Measurements from ENCODE around the gene EPHA1.

The EPHA1 gene

GRCh38 chr7:143363016-143363937, 45.4 kb downstream of the EPHA1 start:
- Histone ChIP-seq H3K79me2 (ENCODE audit: insufficient read depth, low read length) (no peaks in the 10 kb centered on the region), H3K27me3 (ENCODE audit: low read length) (no peaks in the 10 kb centered on the region), H3K9me3 (ENCODE audit: insufficient read depth, low read length) (no peaks in the 10 kb centered on the region), H3K36me3 (ENCODE audit: low read length) (no peaks in the 10 kb centered on the region), H2AFZ (ENCODE audit: low read depth, low read length, severe bottlenecking) (no peak overlapping the region), H3K9ac (ENCODE audit: low read length) (no peak overlapping the region), H3K27ac (ENCODE audit: low read depth, low read length) (no peak overlapping the region), H4K20me1 (ENCODE audit: low read depth, low read length) (no peaks in the 10 kb centered on the region), H3F3A (ENCODE audit: insufficient read depth) (no peaks in the 10 kb centered on the region), H3K4me2 (ENCODE audit: low read depth, low read length, poor library complexity, severe bottlenecking) (no peak overlapping the region), H3K9me2 (replicated peaks; ENCODE audit: insufficient read depth, low read length) (no peaks in the 10 kb centered on the region), H3K4me3 (ENCODE audit: insufficient read depth, low read length, poor library complexity, severe bottlenecking) (no peak overlapping the region)
- TF ChIP-seq EZH2phosphoT487 (conservative IDR thresholded peaks at IDR 0.05; ENCODE audit: low read length) (no peak), CTCF (IDR thresholded peaks at IDR 0.05; ENCODE audit: insufficient read depth, low read length, poor library complexity, severe bottlenecking) (no peak)

DNA sequence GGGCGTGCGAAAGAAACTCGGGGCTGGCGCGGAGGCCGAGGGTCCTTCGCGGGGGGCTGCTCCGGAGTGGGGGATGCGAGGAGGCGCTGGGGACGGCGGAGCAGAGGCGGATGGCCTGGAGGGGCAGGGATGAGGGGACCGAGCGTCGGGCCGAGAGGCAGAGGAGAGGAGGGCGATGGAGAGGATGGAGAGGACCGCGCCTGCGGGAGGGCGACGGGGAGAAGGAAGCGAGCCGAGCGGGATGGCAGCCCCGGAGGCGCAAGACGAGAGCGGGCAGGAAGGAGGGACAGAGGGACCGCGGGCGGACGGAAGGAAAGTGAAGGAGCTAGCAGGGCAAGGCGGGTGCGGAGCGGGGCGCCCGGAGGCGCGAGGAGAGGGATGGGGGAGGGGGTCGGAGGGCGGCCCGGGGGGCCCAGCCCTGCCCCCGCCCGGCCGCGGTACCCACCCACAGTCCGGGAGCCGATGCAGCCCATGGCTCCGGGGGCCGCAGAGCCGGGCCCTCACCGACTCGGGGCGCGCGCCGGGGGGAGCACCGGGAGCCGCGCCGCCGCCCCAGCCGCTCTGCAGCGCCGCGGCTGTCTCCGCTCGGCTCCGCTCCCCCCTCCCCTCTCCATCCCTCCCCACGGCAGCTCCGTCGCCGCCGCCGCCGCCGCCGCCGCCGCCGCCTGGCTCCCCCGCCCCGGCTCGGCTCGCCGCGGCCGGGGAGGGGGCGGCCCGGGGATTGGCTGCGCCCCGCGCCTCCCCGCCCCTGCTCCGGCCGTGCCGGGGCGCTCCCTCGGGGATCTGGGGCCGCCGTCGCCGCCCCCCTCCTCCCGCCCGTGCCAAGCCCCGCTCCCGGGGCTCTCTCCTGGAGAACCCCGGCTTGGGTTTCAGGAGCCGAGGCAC, 46.3 kb downstream of the EPHA1 start, which contains the start of gene FAM131B:
TSS of gene FAM131B (minus strand) at position 583 of the 885 bp plus-strand sequence. CDS start at position 473, 110 bp downstream.
- no peaks in the 10 kb centered on the region for H3F3A ChIP-seq (ENCODE audit: insufficient read depth)
- H3K27ac ChIP-seq (ENCODE audit: low read depth, low read length), result no peak within 1 kb of the TSS
- no peak within 1 kb of the TSS for H3K9ac ChIP-seq (ENCODE audit: low read length)
- H3K9me2 ChIP-seq (replicated peaks; ENCODE audit: insufficient read depth, low read length), result no peaks in the 10 kb centered on the region
- no peaks in the 10 kb centered on the region for H3K9me3 ChIP-seq (ENCODE audit: insufficient read depth, low read length)
- no peak within 1 kb of the TSS for H3K4me3 ChIP-seq (ENCODE audit: insufficient read depth, low read length, poor library complexity, severe bottlenecking)
- no peaks in the 10 kb centered on the region for H3K36me3 ChIP-seq (ENCODE audit: low read length)
- no peaks in the 10 kb centered on the region for H4K20me1 ChIP-seq (ENCODE audit: low read depth, low read length)
- no peaks in the 10 kb centered on the region for H3K27me3 ChIP-seq (ENCODE audit: low read length)
- H3K4me2 ChIP-seq (ENCODE audit: low read depth, low read length, poor library complexity, severe bottlenecking), result peak within 1 kb of the TSS; percentile 15
- H3K79me2 ChIP-seq (ENCODE audit: insufficient read depth, low read length), result no peaks in the 10 kb centered on the region
- H2AFZ ChIP-seq (ENCODE audit: low read depth, low read length, severe bottlenecking), result no peak within 1 kb of the TSS
- TF ChIP-seq EZH2phosphoT487 (conservative IDR thresholded peaks at IDR 0.05; ENCODE audit: low read length) (no peak), CTCF (IDR thresholded peaks at IDR 0.05; ENCODE audit: insufficient read depth, low read length, poor library complexity, severe bottlenecking) (no peak)

DNA sequence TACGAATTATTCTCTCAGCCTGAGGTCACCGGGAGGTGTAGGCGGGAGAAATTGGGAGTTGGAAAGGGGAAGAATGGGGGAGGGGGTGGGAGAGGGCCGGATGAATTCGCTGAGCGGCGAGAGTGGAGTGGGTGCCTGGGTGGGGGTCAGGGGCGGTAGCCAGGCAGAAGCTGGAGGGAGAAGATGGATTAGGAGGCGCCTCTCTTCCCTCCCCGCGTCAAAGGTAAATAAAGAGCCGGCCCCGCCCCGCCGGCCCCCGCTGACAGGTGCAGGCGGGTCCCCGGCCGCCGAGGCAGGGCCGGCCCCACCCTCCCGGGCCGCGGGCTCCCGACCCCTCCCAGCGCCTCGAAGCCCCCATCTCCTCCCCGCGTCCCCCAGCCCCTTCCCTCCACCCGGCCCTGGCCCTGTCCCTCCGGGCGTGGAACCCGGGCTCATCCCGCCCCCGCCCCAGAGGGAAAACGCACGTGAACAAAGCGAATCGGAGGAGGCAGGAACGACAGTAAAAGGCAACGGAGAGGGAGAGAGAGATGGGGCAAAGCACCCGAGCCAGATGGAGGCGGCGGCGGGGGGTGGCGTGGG, 47.0 kb downstream of the EPHA1 start:
- H3K4me2 ChIP-seq (ENCODE audit: low read depth, low read length, poor library complexity, severe bottlenecking), result peak overlapping the region; percentile 15
- TF ChIP-seq EZH2phosphoT487 (conservative IDR thresholded peaks at IDR 0.05; ENCODE audit: low read length) (no peak), CTCF (IDR thresholded peaks at IDR 0.05; ENCODE audit: insufficient read depth, low read length, poor library complexity, severe bottlenecking) (no peak)
- H2AFZ ChIP-seq (ENCODE audit: low read depth, low read length, severe bottlenecking), result no peak overlapping the region
- H3K9me3 ChIP-seq (ENCODE audit: insufficient read depth, low read length), result no peaks in the 10 kb centered on the region
- no peak overlapping the region for H3K4me3 ChIP-seq (ENCODE audit: insufficient read depth, low read length, poor library complexity, severe bottlenecking)
- H3K9me2 ChIP-seq (replicated peaks; ENCODE audit: insufficient read depth, low read length), result no peaks in the 10 kb centered on the region
- H3F3A ChIP-seq (ENCODE audit: insufficient read depth), result no peaks in the 10 kb centered on the region
- H3K79me2 ChIP-seq (ENCODE audit: insufficient read depth, low read length), result no peaks in the 10 kb centered on the region
- H3K27ac ChIP-seq (ENCODE audit: low read depth, low read length), result no peak overlapping the region
- H3K9ac ChIP-seq (ENCODE audit: low read length), result no peak overlapping the region
- no peaks in the 10 kb centered on the region for H4K20me1 ChIP-seq (ENCODE audit: low read depth, low read length)
- no peaks in the 10 kb centered on the region for H3K27me3 ChIP-seq (ENCODE audit: low read length)
- H3K36me3 ChIP-seq (ENCODE audit: low read length), result no peaks in the 10 kb centered on the region
